K562 (cell line): Measurements from ENCODE around the gene RBM17. TPM values are rescaled to one million over a fixed set of nuclear protein-coding genes. Genes with fewer than 3 reads are reported as not detected.
A peak's percentile ranks its signal among the peaks of the same experiment; 100 is the strongest.

ENCODE experiments used
- CEBPB ChIP-seq: fragments of 450-650 bp; IDR thresholded peaks from 2 replicates; pipeline ENCODE4 v1.6.1; 2016; ENCODE audit warnings: missing genetic modification characterization, missing compliant biosample characterization
- CTCFL ChIP-seq: IDR thresholded peaks from 2 replicates; pipeline ENCODE4 v1.6.1; 2011; ENCODE audit warnings: borderline replicate concordance, low read depth, mild to moderate bottlenecking, moderate library complexity, low read length; ENCODE audit not compliant: insufficient read depth, poor library complexity, severe bottlenecking
- MXD1 ChIP-seq: fragments of 250-450 bp; sonication (Bioruptor Pico); IDR thresholded peaks from 2 replicates; pipeline ENCODE4 v1.8.0; 2021; ENCODE audit warnings: borderline replicate concordance, mild to moderate bottlenecking, moderate library complexity; ENCODE audit not compliant: poor library complexity, severe bottlenecking
- PATZ1 ChIP-seq: fragments of 250-450 bp; sonication (Bioruptor Pico); IDR thresholded peaks from 2 replicates; pipeline ENCODE4 v1.5.0; 2020; ENCODE audit warnings: mild to moderate bottlenecking, borderline replicate concordance
- PTRF ChIP-seq: fragments of 450-650 bp; IDR thresholded peaks from 2 replicates; pipeline ENCODE4 v1.6.1; 2016; ENCODE audit warnings: mild to moderate bottlenecking, missing genetic modification characterization, missing compliant biosample characterization
- PTTG1 ChIP-seq: fragments of 450-650 bp; IDR thresholded peaks from 2 replicates; pipeline ENCODE4 v1.6.1; 2016; ENCODE audit warnings: low read depth, mild to moderate bottlenecking, missing genetic modification characterization, missing compliant biosample characterization
- RFX1 ChIP-seq: fragments of 450-650 bp; IDR thresholded peaks from 2 replicates; pipeline ENCODE4 v1.6.1; 2016; ENCODE audit warnings: mild to moderate bottlenecking, moderate library complexity
- SFPQ ChIP-seq: fragments of 200-400 bp; formaldehyde crosslinking; IDR thresholded peaks from 2 replicates; pipeline ENCODE4 v1.6.1; 2017; ENCODE audit warnings: mild to moderate bottlenecking, low read depth, low read length, moderate library complexity
- ZNF277 ChIP-seq: fragments of 250-450 bp; sonication (Bioruptor Pico); IDR thresholded peaks from 2 replicates; pipeline ENCODE4 v1.8.0; 2022; ENCODE audit warnings: inconsistent platforms, mild to moderate bottlenecking, moderate library complexity, borderline replicate concordance
- ZNF766 ChIP-seq: fragments of 200-800 bp; sonication (Bioruptor generic); conservative IDR thresholded peaks from 2 replicates; pipeline ENCODE4 v1.6.1; 2016; ENCODE audit warnings: missing genetic modification characterization, missing compliant biosample characterization
- polyA plus RNA-seq, 8 experiments: library from polyadenylated mRNA; depleted of rRNA in 4 of 8; stranded (reverse) in 5 of 8; unstranded in 3 of 8; fragments of >200 nt; fragmentation: Nextera tagmentation in 2 of 8; fragmentation: Illumina TruSeq in 1 of 8; extraction: Ambion mirVana in 2 of 8; extraction: Trizol in 1 of 8; gene quantifications; 2 replicates each; pipeline versions ENCODE4 v1.2.1 to v1.2.3, GENCODE V29; 2011 to 2014; ENCODE audit warnings: inconsistent platforms in 1 of 8, missing spikeins in 1 of 8
- total RNA-seq, 7 experiments: library from RNA; depleted of rRNA in 6 of 7; stranded (reverse); fragments of >200 nt in 6 of 7; fragmentation: Illumina TruSeq in 2 of 7; extraction: Trizol in 2 of 7; gene quantifications; 2 replicates each; pipeline versions ENCODE4 v1.2.1 to v1.2.3, GENCODE V29; 2011 to 2021; ENCODE audit warnings: low replicate concordance in 1 of 7
- TF ChIP-seq, protein P1 (sequence below), 3 experiments: fragments of 200-800 bp in 1 of 3; sonication (Bioruptor generic) in 1 of 3; sonication (generic) in 1 of 3; formaldehyde crosslinking in 1 of 3; IDR thresholded peaks; 2 replicates each; pipeline versions ENCODE4 v1.6.1 to v1.8.0; 2016 to 2022; ENCODE audit warnings: mild to moderate bottlenecking in 2 of 3, missing compliant biosample characterization in 2 of 3, missing genetic modification characterization in 2 of 3, missing genetic modification reagents in 1 of 3
- TF ChIP-seq, protein P2 (sequence below): fragments of 200-800 bp; sonication (Bioruptor generic); IDR thresholded peaks from 2 replicates; pipeline ENCODE4 v1.6.1; 2017; ENCODE audit warnings: missing genetic modification characterization, missing compliant biosample characterization

RBM17 gene
- total and polyA plus RNA-seq, 9 of the 15 experiments (the other 6 are each of a cell fraction or from before 2014, with no cell fraction given), result 23.6 to 217 (median 124) TPM

DNA sequence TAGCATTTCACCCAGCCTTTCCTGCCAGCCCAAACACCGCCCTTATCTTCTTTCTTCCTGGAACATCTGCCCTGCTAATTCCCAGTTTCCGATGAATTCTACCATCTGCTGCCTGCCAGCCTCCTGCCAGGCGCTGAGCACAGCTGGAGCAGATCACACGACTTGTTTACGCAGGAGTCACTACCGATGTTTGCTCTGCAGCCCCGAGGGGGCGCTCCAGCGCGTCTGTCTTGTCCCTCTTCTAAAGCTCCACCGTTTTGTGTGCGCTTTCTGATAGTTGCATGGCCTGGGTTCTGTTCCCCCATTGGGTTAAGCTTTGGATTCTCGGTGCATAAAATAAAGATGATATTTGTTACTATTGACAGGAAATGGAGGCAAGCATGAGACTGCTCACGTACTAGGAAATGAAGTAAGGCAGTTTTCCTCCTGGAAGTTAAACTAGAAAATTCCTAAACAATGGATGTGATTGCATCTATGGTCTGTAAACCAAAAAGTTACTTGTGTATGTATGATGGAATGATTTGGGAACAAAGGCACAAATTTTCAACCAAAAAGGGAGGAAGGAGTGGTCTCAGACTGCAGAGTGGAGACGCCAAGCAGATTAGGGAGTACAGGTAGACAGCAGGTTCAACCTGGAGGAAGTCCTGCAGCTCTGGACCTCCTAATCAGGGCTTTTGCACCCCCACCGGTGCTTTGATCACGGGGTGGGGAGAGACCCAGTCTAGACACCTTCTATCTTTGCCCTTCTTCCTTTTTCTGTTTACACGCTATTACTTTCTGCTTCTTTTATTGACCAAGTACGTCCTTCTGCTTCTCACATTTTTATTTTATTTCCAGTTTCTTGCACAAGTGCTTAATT, 2.2 kb upstream of the RBM17 start (continued):
- TF ChIP-seq PATZ1 (CRISPR knock-in tag), result no peak
- TF ChIP-seq ZNF766 (CRISPR knock-in tag), result no peak
- TF ChIP-seq, protein P1, sequence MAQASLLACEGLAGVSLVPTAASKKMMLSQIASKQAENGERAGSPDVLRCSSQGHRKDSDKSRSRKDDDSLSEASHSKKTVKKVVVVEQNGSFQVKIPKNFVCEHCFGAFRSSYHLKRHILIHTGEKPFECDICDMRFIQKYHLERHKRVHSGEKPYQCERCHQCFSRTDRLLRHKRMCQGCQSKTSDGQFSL (CRISPR knock-in tag; IDR thresholded peaks at IDR 0.05), result no peak
- TF ChIP-seq, protein P1 (tag; IDR thresholded peaks at IDR 0.05), result no peak
- no peak for TF ChIP-seq MXD1 (CRISPR knock-in tag)
- TF ChIP-seq PTRF, result no peak
- no peak for TF ChIP-seq PTTG1 (tag)
- no peak for TF ChIP-seq RFX1
- TF ChIP-seq, protein P2, sequence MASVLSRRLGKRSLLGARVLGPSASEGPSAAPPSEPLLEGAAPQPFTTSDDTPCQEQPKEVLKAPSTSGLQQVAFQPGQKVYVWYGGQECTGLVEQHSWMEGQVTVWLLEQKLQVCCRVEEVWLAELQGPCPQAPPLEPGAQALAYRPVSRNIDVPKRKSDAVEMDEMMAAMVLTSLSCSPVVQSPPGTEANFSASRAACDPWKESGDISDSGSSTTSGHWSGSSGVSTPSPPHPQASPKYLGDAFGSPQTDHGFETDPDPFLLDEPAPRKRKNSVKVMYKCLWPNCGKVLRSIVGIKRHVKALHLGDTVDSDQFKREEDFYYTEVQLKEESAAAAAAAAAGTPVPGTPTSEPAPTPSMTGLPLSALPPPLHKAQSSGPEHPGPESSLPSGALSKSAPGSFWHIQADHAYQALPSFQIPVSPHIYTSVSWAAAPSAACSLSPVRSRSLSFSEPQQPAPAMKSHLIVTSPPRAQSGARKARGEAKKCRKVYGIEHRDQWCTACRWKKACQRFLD, result no peak
- no peak for TF ChIP-seq CEBPB (tag)
- TF ChIP-seq ZNF277, result no peak
- no peak for TF ChIP-seq SFPQ
- TF ChIP-seq CTCFL, result peak; percentile 76
